Activated B cell treated with CpG ODN at 0.5 μM for 24 hours (primary cell): ENCODE results near the gene CCSER2. TPM values are rescaled to one million over a fixed set of nuclear protein-coding genes. Genes with fewer than 3 reads are reported as not detected.
"Not testable (repeated sequence)": the region's sequence is repeated elsewhere in the genome, so short reads cannot be mapped to it uniquely, and the experiment has no call there.

Experiments
- ATAC-seq: fragments of 200-7000 bp; cut with Tn5 transposase; one replicate; pipeline ENCODE4 v1.10.0; 2021; ENCODE audit warnings: low read depth, mild to moderate bottlenecking, moderate library complexity
- CTCF ChIA-PET: fragments of 350-600 bp; sonication (Branson Sonifier 250); formaldehyde crosslinking; loops from one replicate; lab custom pipeline; 2021; ENCODE audit warnings: antibody characterized with exemption; lab: Charles Lee
- POLR2A ChIA-PET: fragments of 350-600 bp; sonication (Branson Sonifier 250); formaldehyde crosslinking; loops from one replicate; lab custom pipeline; 2021; ENCODE audit warnings: antibody characterized with exemption; lab: Charles Lee
- DNase-seq: peaks from one replicate; pipeline ENCODE4 v3.0.0; 2022
- H3K27ac Mint-ChIP-seq: one replicate; pipeline ENCODE4 v1.8.0; 2020; ENCODE audit warnings: mixed read lengths
- H3K27me3 Mint-ChIP-seq: one replicate; pipeline ENCODE4 v1.8.0; 2021; ENCODE audit warnings: mixed read lengths
- H3K36me3 Mint-ChIP-seq: one replicate; pipeline ENCODE4 v1.8.0; 2021; ENCODE audit warnings: low read depth, mixed read lengths
- H3K4me1 Mint-ChIP-seq: one replicate; pipeline ENCODE4 v1.8.0; 2021; ENCODE audit warnings: mixed read lengths
- H3K4me3 Mint-ChIP-seq: one replicate; pipeline ENCODE4 v1.8.0; 2020; ENCODE audit warnings: mild to moderate bottlenecking, mixed read lengths
- H3K9me3 Mint-ChIP-seq: one replicate; pipeline ENCODE4 v1.8.0; 2020; ENCODE audit warnings: mixed read lengths
- intact Hi-C: fragments of 100-400 bp; cut with micrococcal nuclease; formaldehyde crosslinking; loops from one replicate; pipeline ENCODE4 v1.15.1; 2024
- total RNA-seq: library from RNA; stranded (reverse); gene quantifications from 2 replicates; pipeline ENCODE4 v1.2.3, GENCODE V29; 2022
- TF ChIP-seq, protein P1 (sequence below): fragments of 200-600 bp; IDR thresholded peaks from one replicate; pipeline ENCODE4 v1.8.0; 2022; ENCODE audit warnings: antibody characterized with exemption, mild to moderate bottlenecking

CCSER2 gene
- total RNA-seq = 52.4 and 57.1 TPM in 2 replicates

- POLR2A ChIA-PET = interaction anchor here (0.6 to 2.0 kb wide), 7 partner anchors 12 to 189 kb away, joined by 3 to 9 read pairs (median 3); partner anchors contain the start of gene GHITM
- Mint-ChIP-seq H3K36me3 (peaks cover 4% of the 10 kb centered on the region), H3K4me3 (peak within 1 kb of the TSS; percentile 92), H3K27ac (peak within 1 kb of the TSS; percentile 95), H3K27me3 (no peaks in the 10 kb centered on the region), H3K9me3 (no peaks in the 10 kb centered on the region), H3K4me1 (peaks cover 32% of the 10 kb centered on the region)
- intact Hi-C loops = loop anchor here (1.0 to 2.0 kb wide), 2 partner anchors 14 to 189 kb away; partner anchors contain the start of gene GHITM
- DNase-seq (peak; percentile 98), ATAC-seq (peak; percentile 83)
- CTCF ChIA-PET = no interaction called here
- TF ChIP-seq, protein P1, sequence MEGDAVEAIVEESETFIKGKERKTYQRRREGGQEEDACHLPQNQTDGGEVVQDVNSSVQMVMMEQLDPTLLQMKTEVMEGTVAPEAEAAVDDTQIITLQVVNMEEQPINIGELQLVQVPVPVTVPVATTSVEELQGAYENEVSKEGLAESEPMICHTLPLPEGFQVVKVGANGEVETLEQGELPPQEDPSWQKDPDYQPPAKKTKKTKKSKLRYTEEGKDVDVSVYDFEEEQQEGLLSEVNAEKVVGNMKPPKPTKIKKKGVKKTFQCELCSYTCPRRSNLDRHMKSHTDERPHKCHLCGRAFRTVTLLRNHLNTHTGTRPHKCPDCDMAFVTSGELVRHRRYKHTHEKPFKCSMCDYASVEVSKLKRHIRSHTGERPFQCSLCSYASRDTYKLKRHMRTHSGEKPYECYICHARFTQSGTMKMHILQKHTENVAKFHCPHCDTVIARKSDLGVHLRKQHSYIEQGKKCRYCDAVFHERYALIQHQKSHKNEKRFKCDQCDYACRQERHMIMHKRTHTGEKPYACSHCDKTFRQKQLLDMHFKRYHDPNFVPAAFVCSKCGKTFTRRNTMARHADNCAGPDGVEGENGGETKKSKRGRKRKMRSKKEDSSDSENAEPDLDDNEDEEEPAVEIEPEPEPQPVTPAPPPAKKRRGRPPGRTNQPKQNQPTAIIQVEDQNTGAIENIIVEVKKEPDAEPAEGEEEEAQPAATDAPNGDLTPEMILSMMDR = no peak
Observed at GRCh38 chr10:84328418-84329195, at the start of gene CCSER2. CCSER2 (plus strand) TSS chr10:84328589; CDS start chr10:84371053, 42,464 bp downstream.

- H3K4me1 Mint-ChIP-seq, H3K9me3 Mint-ChIP-seq, DNase-seq, ATAC-seq, POLR2A ChIA-PET, H3K4me3 Mint-ChIP-seq, intact Hi-C loops, H3K27ac Mint-ChIP-seq, H3K36me3 Mint-ChIP-seq: not testable (repeated sequence)
- peaks cover 21% of the 10 kb centered on the region for H3K27me3 Mint-ChIP-seq
- CTCF ChIA-PET = interaction anchor here (1.5 kb wide), 1 partner anchor 257 kb away, joined by 3 read pairs; no protein-coding TSS in a partner anchor
Observed at GRCh38 chr10:84279876-84280475, 48.4 kb upstream of the CCSER2 start.

DNA sequence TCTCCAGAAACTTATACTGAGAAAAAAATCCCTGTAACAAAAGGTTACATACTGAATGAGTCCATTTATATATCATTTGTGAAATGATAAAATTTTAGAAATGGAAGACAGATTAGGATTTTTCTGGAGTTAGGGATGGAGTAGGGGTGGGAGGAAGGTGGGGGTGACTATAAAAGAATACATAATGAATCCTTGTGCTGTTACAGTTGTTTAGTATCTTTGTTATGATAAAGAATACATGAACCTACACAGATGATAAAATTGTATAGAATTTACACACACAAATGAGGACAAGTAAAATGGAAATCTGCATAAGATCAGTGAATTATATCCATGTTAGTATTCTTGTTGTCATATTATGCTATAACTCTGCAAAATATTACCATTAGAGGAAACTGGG, 41.7 kb upstream of the CCSER2 start:
- ChIA-PET POLR2A (no interaction called here), CTCF (interaction anchor here (1.3 kb wide), 1 partner anchor 250 kb away, joined by 3 read pairs; no protein-coding TSS in a partner anchor)
- ATAC-seq (no peak), DNase-seq (no peak)
- H3K27ac Mint-ChIP-seq = no peak overlapping the region
- no peak overlapping the region for H3K4me3 Mint-ChIP-seq
- peaks cover 4% of the 10 kb centered on the region for H3K27me3 Mint-ChIP-seq
- TF ChIP-seq, protein P1 = no peak
- no peaks in the 10 kb centered on the region for H3K9me3 Mint-ChIP-seq
- intact Hi-C loops = no loop called here
- H3K4me1 Mint-ChIP-seq = no peaks in the 10 kb centered on the region
- no peaks in the 10 kb centered on the region for H3K36me3 Mint-ChIP-seq

GRCh38 chr10:84288151-84288550, 40.2 kb upstream of the CCSER2 start:
- TF ChIP-seq, protein P1 = no peak
- intact Hi-C loops = no loop called here
- ATAC-seq = no peak
- POLR2A ChIA-PET = no interaction called here
- Mint-ChIP-seq H3K4me3 (no peak overlapping the region), H3K4me1 (no peaks in the 10 kb centered on the region), H3K36me3 (no peaks in the 10 kb centered on the region), H3K9me3 (no peaks in the 10 kb centered on the region), H3K27me3 (peaks cover 4% of the 10 kb centered on the region), H3K27ac (no peak overlapping the region)
- CTCF ChIA-PET = no interaction called here
- DNase-seq = no peak

GRCh38 chr10:84289521-84290200, 38.7 kb upstream of the CCSER2 start:
- Mint-ChIP-seq H3K4me3 (no peak overlapping the region), H3K4me1 (no peaks in the 10 kb centered on the region), H3K9me3 (no peaks in the 10 kb centered on the region), H3K27me3 (peaks cover 4% of the 10 kb centered on the region), H3K36me3 (no peaks in the 10 kb centered on the region), H3K27ac (no peak overlapping the region)
- CTCF ChIA-PET = no interaction called here
- POLR2A ChIA-PET = no interaction called here
- TF ChIP-seq, protein P1 = no peak
- ATAC-seq (no peak), DNase-seq (no peak)
- intact Hi-C loops = no loop called here
